Nephron (organoid): ENCODE data around the gene SOX11.

Source experiments
- H3K27ac Mint-ChIP-seq, 3 experiments: 2 replicates each; pipeline ENCODE4 v1.8.0; 2020; ENCODE audit warnings: mixed read lengths in 3 of 3, mild to moderate bottlenecking in 2 of 3, moderate library complexity in 1 of 3
- H3K27me3 Mint-ChIP-seq: 2 replicates; pipeline ENCODE4 v1.8.0; 2021; ENCODE audit warnings: low read depth, mild to moderate bottlenecking, moderate library complexity, mixed read lengths
- H3K36me3 Mint-ChIP-seq: 2 replicates; pipeline ENCODE4 v1.8.0; 2020; ENCODE audit warnings: low read depth, mixed read lengths
- H3K4me1 Mint-ChIP-seq: 2 replicates; pipeline ENCODE4 v1.8.0; 2020; ENCODE audit warnings: mixed read lengths
- H3K4me3 Mint-ChIP-seq, 3 experiments: 2 replicates each; pipeline ENCODE4 v1.8.0; 2020; ENCODE audit warnings: mild to moderate bottlenecking in 3 of 3, mixed read lengths in 3 of 3, moderate library complexity in 2 of 3
- H3K9me3 Mint-ChIP-seq: 2 replicates; pipeline ENCODE4 v1.8.0; 2020; ENCODE audit warnings: mixed read lengths
- CTCF ChIP-seq, 3 experiments: fragments of 200-600 bp; sonication (generic); IDR thresholded peaks; one replicate each; pipeline ENCODE4 v1.5.0; 2021; ENCODE audit warnings: antibody characterized with exemption in 3 of 3; ENCODE audit not compliant: unreplicated experiment in 3 of 3

Gene SOX11

GRCh38 chr2:5748946-5749345, 56.8 kb downstream of the SOX11 start:
- Mint-ChIP-seq H3K9me3 (no peaks in the 10 kb centered on the region), H3K4me1 (peaks cover 5% of the 10 kb centered on the region), H3K27ac (peak overlapping the region in 1 of 3 experiments; percentile 3)

GRCh38 chr2:5749347-5749746, 57.2 kb downstream of the SOX11 start:
- H3K4me3 Mint-ChIP-seq: no peak overlapping the region
- no peaks in the 10 kb centered on the region for H3K9me3 Mint-ChIP-seq
- no peak for TF ChIP-seq CTCF (IDR thresholded peaks at IDR 0.05; ENCODE audit: unreplicated experiment in 3 of 3)
- no peaks in the 10 kb centered on the region for H3K36me3 Mint-ChIP-seq
- H3K4me1 Mint-ChIP-seq: peaks cover 5% of the 10 kb centered on the region
- H3K27me3 Mint-ChIP-seq: peaks cover 19% of the 10 kb centered on the region
- no peak overlapping the region for H3K27ac Mint-ChIP-seq

More at GRCh38 chr2:5748946-5749345, 56.8 kb downstream of the SOX11 start:
- Mint-ChIP-seq H3K27me3 (peaks cover 18% of the 10 kb centered on the region), H3K4me3 (no peak overlapping the region), H3K36me3 (no peaks in the 10 kb centered on the region)
- no peak for TF ChIP-seq CTCF (IDR thresholded peaks at IDR 0.05; ENCODE audit: unreplicated experiment in 3 of 3)
